ENCODE data around the gene SERPINA12. TPM values are rescaled to one million over a fixed set of nuclear protein-coding genes. Genes with fewer than 3 reads are reported as not detected.

SERPINA12 gene
- polyA plus RNA-seq (2013, experiment 1 of 2; ENCODE audit: insufficient read length) = not detected
- polyA plus RNA-seq (2013, experiment 2 of 2; ENCODE audit: insufficient read length) = not detected

GRCh38 chr14:94509356-94509755 lies at the start of gene SERPINA12:
Gene SERPINA12, minus strand, starts transcription at chr14:94509469. Its CDS starts 11,072 bp downstream, at chr14:94498397.
- no peak for DNase-seq

DNA sequence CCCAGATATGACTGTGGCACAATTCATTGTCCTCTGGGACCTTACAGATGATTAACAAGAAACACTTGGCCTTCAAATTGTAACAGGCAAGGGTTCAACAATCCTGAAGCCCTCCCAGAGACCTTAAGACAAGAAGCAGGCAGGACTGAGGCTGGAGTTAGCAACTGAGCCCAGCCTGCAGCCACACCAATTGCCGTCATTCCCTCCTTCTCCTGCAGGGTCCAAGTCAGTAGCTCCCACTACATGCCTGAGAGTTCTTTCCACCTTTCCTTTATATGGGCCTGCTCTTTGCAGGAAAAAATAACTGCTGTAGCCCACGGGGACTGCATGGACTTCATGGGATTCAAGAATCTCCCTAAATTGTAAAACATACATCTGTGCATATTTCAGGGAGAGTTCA lies 49.6 kb upstream of the SERPINA12 start:
- DNase-seq = no peak

GRCh38 chr14:94557327-94557726 lies 48.1 kb upstream of the SERPINA12 start:
- DNase-seq = no peak

GRCh38 chr14:94555991-94556390 lies 46.7 kb upstream of the SERPINA12 start:
- no peak for DNase-seq

GRCh38 chr14:94550041-94550440 lies 40.8 kb upstream of the SERPINA12 start:
- DNase-seq = no peak

- peak; percentile 52 for DNase-seq
Measured at GRCh38 chr14:94548999-94549985, 40.0 kb upstream of the SERPINA12 start.

- DNase-seq = peak; percentile 11
Measured at GRCh38 chr14:94548131-94548998, 39.1 kb upstream of the SERPINA12 start.

- DNase-seq = no peak
Measured at GRCh38 chr14:94547726-94548125, 38.5 kb upstream of the SERPINA12 start.

DNA sequence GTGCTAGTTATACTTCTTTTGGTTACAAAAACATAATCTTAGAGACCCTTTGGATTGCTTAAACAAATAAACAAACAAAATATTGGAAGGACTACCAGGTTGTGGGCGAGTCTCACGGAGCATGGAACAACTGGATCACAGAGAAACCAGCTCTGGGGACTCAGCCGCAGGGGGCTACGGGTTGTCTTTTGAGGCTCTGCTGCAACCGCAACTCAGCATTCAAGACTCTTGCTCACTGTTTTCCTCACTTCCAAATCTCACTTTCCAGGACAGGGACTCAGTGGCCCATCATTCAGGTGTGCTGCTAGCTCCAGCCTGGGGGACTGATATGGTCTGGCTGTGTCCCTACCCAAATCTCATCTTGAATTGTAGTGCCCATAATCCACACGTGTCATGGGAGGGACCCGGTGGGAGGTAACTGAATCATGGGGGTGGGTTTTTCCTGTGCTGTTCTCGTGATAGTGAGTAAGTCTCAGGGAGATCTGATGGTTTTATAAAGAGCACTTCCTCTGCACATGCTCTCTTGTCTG lies 37.9 kb upstream of the SERPINA12 start:
- DNase-seq = no peak

- DNase-seq = no peak
Measured at GRCh38 chr14:94545131-94545841, 36.0 kb upstream of the SERPINA12 start.

DNA sequence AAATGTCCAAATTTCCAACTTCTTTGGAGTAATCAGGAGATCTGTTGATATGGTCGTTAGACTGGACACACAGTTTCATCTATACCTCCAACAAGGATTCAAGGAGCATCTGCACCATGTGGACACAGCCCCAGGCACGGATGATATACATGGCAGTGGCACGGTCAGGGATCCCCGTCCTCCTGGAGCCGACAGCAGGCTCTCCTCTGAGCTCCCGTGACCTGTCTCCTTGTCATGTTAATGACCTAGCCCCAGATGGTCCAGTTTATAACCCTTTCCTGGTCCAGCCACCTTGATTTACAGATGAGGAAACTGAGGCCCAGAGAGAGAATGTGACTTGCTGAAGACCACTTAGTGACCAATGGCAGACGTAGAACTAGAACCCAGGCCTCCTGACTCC lies 35.5 kb upstream of the SERPINA12 start:
- DNase-seq = no peak

DNA sequence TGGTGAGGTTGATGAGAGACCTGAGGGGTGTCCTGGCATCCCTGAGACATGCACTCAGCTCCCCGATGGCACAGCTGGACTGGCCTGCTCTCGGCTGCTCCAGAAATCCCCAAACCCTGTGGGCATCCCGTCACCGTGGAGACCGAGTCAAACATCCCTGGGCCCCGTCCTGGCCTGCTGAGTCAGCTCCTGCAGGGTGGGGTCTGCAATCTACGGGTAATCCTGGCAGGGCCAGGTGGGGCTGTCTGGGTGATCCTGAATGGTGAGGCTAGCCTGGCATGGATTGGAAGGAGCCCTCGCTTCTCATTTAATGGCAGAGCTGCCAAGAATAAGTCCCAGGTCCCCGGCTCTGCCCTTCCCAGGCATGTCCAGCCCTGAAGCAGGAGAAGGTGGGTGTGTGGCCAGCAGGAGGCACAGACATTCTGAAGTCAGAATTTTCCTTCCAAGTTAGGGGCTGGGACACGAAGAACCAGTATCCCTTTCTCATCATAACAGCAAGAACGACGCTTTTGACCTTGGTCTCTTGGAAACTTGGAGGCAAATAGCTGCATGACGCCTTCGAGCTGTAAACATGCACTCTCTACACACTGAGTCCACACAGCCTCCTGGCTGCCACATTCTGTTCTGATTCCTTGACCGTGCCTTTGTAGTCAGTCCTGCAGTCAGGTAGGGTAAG lies 34.3 kb upstream of the SERPINA12 start:
- no peak for DNase-seq

DNA sequence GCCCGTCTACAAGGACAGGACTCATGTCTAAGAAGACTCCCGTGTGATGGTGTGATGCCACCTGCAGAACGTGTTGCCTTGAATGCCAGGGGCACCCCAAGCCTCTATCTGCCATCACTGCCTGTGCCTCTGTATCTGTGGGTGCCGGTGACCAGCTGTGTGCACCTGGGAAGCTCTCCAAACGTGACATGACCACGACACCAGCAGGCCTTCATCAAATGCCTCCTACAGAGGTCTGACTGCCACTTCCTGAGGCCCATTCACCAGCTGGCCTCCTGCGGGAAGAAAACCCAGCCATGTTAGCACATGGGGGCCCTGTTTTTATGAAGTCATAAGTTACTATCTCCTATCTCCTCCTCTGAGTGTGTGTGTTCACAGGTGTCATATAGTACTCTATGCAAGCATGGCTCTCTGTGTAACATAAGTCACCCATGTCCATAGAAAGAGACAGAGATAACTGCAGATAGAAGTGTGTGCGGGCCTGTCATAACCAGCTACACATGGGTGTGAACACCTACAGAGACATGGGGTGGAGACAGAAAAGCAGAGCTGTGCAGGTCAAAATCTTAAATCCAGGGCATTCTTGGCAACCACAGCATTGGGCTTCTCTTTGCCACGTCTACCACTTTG lies 33.7 kb upstream of the SERPINA12 start:
- no peak for DNase-seq

- DNase-seq = peak; percentile 70
Measured at GRCh38 chr14:94542111-94542810, 33.0 kb upstream of the SERPINA12 start.

DNA sequence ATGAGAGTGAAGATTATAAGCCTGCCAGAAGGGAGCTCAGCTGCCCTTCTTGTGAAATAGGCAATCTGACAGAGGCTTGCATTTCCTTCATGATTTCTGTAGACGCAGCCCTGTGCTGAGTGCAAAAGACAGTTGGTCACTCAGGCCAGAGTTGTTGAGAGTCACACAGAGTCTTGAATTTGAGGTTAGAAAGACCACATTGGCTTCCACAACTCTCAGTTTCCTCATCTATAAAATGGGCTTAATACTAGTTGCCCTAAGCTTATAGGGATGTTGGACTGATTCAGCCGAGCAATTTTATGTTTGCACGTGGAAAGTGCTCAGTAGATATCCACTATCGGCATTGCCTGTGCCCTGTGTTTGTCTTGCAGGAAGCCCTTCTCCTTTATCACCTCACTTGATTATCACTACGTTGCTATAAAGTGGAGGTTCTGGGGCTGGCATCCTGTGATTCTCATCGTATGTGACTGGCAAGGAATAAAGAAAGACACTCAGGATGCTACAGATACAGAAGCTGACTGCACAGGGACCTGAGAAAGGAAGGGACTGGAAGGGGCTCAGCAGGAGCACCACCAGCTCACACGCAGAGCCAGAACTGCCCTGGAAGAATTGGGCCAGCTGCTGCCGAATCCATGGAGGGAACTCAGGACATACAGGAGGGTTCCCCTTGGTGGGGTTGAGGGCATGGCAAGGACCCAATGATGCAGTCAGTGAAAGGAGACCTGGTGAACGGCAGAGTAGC lies 32.1 kb upstream of the SERPINA12 start:
- no peak for DNase-seq

- DNase-seq = peak; percentile 55
Measured at GRCh38 chr14:94540031-94540794, 30.9 kb upstream of the SERPINA12 start.

DNA sequence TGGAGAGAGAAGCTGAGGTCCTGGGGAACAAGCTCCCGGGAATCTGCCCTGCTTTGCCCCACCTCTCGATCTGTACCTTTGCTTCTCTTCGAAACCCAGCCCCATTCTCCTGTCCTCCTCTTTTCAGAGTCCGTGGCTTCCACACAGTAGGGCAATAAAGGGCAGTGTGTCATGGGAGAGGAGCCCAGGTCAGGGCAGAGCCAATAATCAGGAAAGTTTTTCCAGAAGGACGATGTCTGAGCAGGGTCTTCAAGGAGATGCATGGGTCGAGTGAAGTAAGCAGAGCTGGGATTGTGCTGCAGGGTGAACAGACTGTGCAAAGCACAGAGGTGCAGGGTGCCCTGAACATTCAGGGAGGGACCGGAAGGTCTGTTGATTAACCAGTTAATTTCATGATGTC lies 29.9 kb upstream of the SERPINA12 start:
- no peak for DNase-seq

DNA sequence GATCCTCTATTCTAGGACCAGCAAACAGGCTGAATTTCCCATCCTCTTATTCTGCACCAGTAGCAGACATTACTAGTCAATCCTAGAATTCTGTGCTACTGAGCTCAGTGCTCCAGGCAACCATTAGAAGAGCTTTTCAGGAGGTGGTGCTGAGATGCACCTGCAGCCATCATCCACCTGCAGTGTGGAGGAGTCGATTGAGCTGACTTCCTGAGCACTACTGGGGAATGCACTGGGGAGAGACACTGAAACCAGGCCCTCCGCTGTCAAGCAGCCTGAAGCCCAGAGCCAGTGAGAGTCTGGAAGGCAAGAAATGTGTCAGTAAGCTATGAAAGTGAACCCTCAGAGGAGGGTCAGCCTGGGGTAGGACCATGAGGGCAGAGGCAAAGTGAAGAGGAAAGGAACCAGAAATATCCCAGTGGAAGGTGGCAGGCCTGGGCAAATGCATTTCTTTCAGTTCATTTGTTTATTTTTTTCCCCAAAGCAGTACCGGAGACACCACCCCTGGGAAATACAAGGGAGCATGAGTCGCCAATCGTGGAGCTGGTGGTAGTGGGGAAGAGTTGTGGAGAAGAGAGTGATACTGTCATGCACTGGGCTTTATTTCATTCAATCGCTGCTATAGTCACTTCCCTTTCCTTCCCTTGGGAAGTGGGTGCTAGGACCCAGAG lies 28.9 kb upstream of the SERPINA12 start:
- DNase-seq = no peak
